ENCODE measurements around the gene GREB1L.

GRCh38 chr18:21203126-21203525, 38.9 kb upstream of the GREB1L start:
- TF ChIP-seq TEAD4 (CRISPR knock-in tag; IDR thresholded peaks at IDR 0.05) (no peak), JUN (CRISPR knock-in tag; IDR thresholded peaks at IDR 0.05) (no peak), MAX (CRISPR knock-in tag; IDR thresholded peaks at IDR 0.05) (no peak), CTCF (IDR thresholded peaks at IDR 0.05) (no peak), FOXJ3 (CRISPR knock-in tag; IDR thresholded peaks at IDR 0.05; ENCODE audit: borderline replicate concordance) (no peak), FOXP1 (CRISPR knock-in tag; IDR thresholded peaks at IDR 0.05; ENCODE audit: borderline replicate concordance) (no peak), MXD4 (CRISPR knock-in tag; IDR thresholded peaks at IDR 0.05; ENCODE audit: borderline replicate concordance) (no peak), HMGXB4 (CRISPR knock-in tag; IDR thresholded peaks at IDR 0.05) (no peak), ZNF671 (CRISPR knock-in tag; IDR thresholded peaks at IDR 0.05) (no peak), EMX1 (CRISPR knock-in tag; IDR thresholded peaks at IDR 0.05) (no peak), NR2C2 (CRISPR knock-in tag; IDR thresholded peaks at IDR 0.05) (no peak), ELF4 (CRISPR knock-in tag; IDR thresholded peaks at IDR 0.05; ENCODE audit: low read depth) (no peak), ZNF121 (CRISPR knock-in tag; IDR thresholded peaks at IDR 0.05) (no peak), AFF4 (CRISPR knock-in tag; IDR thresholded peaks at IDR 0.05; ENCODE audit: borderline replicate concordance) (no peak)

All from WTC11 (cell line).